SK-N-SH treated with all-trans-retinoic acid at 6 μM for 48 hours (cell line): ENCODE results near the gene STAM.

Experiments
- ARNTL ChIP-seq: fragments of 450-650 bp; formaldehyde crosslinking; IDR thresholded peaks from 2 replicates; pipeline ENCODE4 v1.5.0; 2020; ENCODE audit warnings: low read depth, mild to moderate bottlenecking, moderate library complexity, borderline replicate concordance
- CREB5 ChIP-seq: fragments of 250-450 bp; sonication (Bioruptor Pico); IDR thresholded peaks from 2 replicates; pipeline ENCODE4 v1.5.1; 2020; ENCODE audit warnings: low read depth, mild to moderate bottlenecking, moderate library complexity
- CSDC2 ChIP-seq: fragments of 250-450 bp; sonication (Bioruptor Pico); IDR thresholded peaks from 2 replicates; pipeline ENCODE4 v1.5.0; 2020; ENCODE audit warnings: mild to moderate bottlenecking, moderate library complexity
- CSRNP3 ChIP-seq: fragments of 250-450 bp; sonication (Bioruptor Pico); IDR thresholded peaks from 2 replicates; pipeline ENCODE4 v1.5.1; 2021; ENCODE audit warnings: mild to moderate bottlenecking, moderate library complexity
- ESRRG ChIP-seq: fragments of 250-450 bp; sonication (Bioruptor Pico); IDR thresholded peaks from 2 replicates; pipeline ENCODE4 v1.6.1; 2021; ENCODE audit warnings: mild to moderate bottlenecking
- GLIS3 ChIP-seq: fragments of 250-450 bp; sonication (Bioruptor Pico); IDR thresholded peaks from 2 replicates; pipeline ENCODE4 v1.5.0; 2020; ENCODE audit warnings: mild to moderate bottlenecking, moderate library complexity
- PATZ1 ChIP-seq: fragments of 250-450 bp; sonication (Bioruptor Pico); IDR thresholded peaks from 2 replicates; pipeline ENCODE4 v1.8.0; 2020; ENCODE audit warnings: mild to moderate bottlenecking, moderate library complexity, borderline replicate concordance
- PPARA ChIP-seq: fragments of 250-450 bp; sonication (Bioruptor Pico); IDR thresholded peaks from 2 replicates; pipeline ENCODE4 v1.5.0; 2020; ENCODE audit warnings: mild to moderate bottlenecking, borderline replicate concordance
- SNAI2 ChIP-seq: fragments of 250-450 bp; sonication (Bioruptor Pico); IDR thresholded peaks from 2 replicates; pipeline ENCODE4 v1.5.0; 2020; ENCODE audit warnings: mild to moderate bottlenecking, moderate library complexity
- TCF4 ChIP-seq: fragments of 250-450 bp; sonication (Bioruptor Pico); IDR thresholded peaks from 2 replicates; pipeline ENCODE4 v1.8.0; 2021; ENCODE audit warnings: mild to moderate bottlenecking, moderate library complexity, borderline replicate concordance
- TOX ChIP-seq: fragments of 250-450 bp; sonication (Bioruptor Pico); IDR thresholded peaks from 2 replicates; pipeline ENCODE4 v1.8.0; 2021; ENCODE audit warnings: mild to moderate bottlenecking, moderate library complexity, borderline replicate concordance
- TSHZ2 ChIP-seq: fragments of 250-450 bp; sonication (Bioruptor Pico); IDR thresholded peaks from 2 replicates; pipeline ENCODE4 v1.5.0; 2020; ENCODE audit warnings: mild to moderate bottlenecking, moderate library complexity
- ZC3H10 ChIP-seq: fragments of 250-450 bp; sonication (Bioruptor Pico); IDR thresholded peaks from 2 replicates; pipeline ENCODE4 v1.5.1; 2021; ENCODE audit warnings: mild to moderate bottlenecking, moderate library complexity
- ZNF8 ChIP-seq: fragments of 450-650 bp; formaldehyde crosslinking; IDR thresholded peaks from 2 replicates; pipeline ENCODE4 v1.5.0; 2020; ENCODE audit warnings: mild to moderate bottlenecking, moderate library complexity

GRCh38 chr10:17607603-17608332 is 36.2 kb upstream of the STAM start:
- TF ChIP-seq SNAI2 (CRISPR knock-in tag) (no peak), PATZ1 (CRISPR knock-in tag) (no peak), ESRRG (CRISPR knock-in tag) (no peak), ZC3H10 (CRISPR knock-in tag) (no peak), TSHZ2 (CRISPR knock-in tag) (no peak), CSDC2 (CRISPR knock-in tag) (no peak), CSRNP3 (CRISPR knock-in tag) (no peak), TOX (no peak), PPARA (CRISPR knock-in tag) (no peak), GLIS3 (CRISPR knock-in tag) (no peak), TCF4 (no peak), ZNF8 (CRISPR knock-in tag) (no peak), CREB5 (CRISPR knock-in tag) (no peak), ARNTL (CRISPR knock-in tag) (no peak)
